Inferior parietal cortex (tissue), 1 donor: ENCODE results near the gene G6PD.
A peak's percentile ranks its signal among the peaks of the same experiment; 100 is the strongest.
"Not testable (repeated sequence)": the region's sequence is repeated elsewhere in the genome, so short reads cannot be mapped to it uniquely, and the experiment has no call there.

Experiments used
- DNase-seq: peaks from one replicate; pipeline ENCODE4 v3.0.0-alpha.2; 2016; ENCODE audit errors: extremely low spot score

The G6PD gene

DNA sequence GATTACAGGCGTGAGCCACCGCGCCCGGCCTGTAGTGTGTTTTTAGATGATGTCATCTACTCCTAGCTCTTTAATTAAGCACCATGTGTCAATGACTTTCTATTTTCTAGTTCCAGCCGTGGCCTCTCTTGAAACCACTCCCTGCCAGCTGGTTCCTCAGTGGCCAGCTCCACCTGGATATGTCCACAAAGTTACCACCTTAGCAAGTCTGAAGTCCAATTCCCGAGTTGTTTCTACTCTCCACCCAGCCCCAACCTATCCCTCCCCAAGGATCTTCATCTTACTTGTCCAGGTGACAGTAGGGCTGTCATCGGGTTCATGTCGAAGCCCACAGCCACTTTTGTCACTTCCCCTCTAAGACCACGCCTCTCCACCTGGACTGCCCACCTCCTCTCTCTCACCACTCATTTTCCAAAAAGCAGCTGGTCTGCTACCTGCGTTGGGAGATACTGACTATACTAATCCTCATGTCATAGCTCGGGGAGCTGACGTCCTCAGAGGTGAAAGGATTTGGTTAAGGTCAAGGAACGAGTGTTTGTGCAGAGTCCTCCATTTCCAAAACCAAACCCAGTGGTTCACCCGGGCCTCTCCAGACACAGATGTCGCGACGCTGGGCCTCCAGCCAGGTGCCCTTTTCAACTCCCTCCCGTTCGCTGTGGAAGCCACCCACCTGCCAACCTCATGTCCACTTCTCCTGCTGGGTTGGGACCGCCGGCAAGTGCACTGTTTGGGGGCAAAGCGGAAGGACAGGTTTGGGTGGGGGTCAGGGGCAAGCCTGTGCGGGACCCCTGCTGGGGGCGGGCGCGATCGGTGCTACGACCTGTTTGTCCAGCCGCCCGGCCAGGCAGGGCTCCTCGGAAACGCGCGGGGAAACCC, 31.3 kb downstream of the G6PD start:
- no peak for DNase-seq

DNA sequence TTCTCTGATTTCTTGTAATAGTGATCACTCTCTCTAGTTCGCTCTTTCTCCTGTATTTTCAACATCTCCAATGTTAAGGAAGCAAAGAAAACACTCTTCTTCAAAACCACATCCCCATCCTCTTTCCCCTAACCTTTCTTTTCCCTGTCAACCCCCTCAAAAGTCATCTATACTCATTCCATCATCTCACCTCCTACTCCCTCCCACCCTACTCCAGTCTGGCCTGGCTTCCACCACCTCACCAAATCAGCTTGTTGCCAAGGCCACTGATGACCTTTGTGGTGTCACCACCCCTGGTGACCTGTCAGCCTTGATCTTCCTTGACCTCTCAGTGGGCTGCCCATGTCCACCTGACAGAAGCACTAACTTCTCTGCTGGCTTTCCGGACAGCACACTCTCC, 32.9 kb downstream of the G6PD start:
- no peak for DNase-seq

DNA sequence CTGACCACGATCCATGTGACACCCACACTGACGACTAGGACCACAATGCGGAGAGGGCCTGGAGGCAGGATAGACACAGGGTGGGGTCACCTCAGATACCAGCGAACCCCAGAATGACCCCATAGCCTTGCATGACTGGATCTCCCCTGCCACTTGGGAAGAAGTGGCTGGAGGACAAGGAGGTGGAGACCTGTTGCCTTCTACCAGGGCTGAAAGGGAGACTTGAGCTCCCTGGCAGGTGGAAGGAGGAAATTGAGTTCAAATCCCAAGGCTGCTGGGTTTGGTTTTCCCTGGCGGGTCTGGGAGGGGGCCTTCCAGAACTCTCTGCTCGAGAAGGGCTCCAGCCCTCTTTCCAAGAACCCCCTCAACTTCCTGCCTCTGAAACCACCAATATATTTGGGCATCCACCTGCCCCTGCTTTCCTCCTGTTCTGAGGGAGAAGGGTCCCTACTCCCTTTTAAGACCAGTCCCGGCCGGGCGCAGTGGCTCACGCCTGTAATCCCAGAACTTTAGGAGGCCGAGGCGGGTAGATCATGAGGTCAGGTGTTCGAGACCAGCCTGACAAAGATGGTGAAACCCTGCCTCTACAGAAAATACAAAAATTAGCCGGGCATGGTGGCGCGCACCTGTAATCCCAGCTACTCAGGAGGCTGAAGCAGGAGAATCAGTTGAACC, 33.6 kb downstream of the G6PD start:
- DNase-seq, result no peak

DNA sequence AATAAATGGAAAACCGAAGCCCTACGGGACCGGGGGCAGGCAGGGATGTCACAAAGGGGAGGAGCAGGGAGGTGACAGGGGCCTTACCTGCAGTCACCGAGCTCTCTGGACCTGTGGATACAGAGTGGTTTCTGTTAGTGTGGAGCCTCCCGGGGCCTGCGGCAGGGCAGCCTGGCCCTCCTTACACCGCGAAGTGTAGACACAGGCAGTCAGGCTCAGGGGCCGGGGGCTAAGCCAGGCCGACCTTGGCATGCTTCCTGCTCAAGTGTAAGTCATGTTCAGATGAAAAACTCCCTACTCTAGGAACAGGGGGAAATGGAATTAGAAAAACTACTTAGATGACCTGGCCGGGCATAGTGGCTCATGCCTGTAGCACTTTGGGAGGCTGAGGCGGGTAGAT, 34.9 kb downstream of the G6PD start:
- DNase-seq, result no peak

DNA sequence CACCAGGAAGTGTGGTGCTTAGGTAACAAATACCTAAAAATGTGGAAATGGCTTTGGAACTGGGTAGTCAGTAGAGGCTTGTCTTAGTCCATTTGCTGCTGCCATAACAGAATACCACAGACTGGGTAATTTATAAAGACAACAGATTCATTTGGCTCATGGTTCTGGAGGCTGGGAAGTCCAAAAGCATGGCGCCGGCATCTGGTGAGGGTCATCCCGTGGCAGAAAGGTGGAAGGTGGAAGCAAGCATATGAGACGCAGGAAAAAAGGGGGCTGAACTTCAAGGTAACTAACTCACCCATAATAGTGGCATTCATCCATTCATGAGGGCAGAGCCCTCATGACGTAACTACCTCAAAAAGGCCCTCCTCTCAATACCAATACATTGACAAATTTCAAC, 37.2 kb downstream of the G6PD start:
- no peak for DNase-seq

DNA sequence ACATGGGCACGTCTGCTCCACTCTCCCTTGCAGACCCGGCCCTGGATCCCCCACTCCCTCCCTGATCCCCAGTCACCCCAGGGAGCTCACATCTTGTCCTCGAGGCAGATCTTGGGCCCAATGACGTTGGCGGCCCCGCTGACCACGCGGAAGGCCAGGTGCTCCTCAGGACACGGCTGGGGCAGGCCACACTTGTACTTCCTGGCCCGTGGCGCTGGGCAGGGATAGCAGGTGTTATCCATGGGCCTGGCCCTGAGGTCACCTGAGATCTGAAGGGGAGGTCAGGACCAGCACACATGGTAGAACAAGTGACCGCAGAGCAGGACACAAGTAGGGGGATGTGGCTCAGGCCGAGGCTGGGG, 38.3 kb downstream of the G6PD start:
- DNase-seq, result no peak

DNA sequence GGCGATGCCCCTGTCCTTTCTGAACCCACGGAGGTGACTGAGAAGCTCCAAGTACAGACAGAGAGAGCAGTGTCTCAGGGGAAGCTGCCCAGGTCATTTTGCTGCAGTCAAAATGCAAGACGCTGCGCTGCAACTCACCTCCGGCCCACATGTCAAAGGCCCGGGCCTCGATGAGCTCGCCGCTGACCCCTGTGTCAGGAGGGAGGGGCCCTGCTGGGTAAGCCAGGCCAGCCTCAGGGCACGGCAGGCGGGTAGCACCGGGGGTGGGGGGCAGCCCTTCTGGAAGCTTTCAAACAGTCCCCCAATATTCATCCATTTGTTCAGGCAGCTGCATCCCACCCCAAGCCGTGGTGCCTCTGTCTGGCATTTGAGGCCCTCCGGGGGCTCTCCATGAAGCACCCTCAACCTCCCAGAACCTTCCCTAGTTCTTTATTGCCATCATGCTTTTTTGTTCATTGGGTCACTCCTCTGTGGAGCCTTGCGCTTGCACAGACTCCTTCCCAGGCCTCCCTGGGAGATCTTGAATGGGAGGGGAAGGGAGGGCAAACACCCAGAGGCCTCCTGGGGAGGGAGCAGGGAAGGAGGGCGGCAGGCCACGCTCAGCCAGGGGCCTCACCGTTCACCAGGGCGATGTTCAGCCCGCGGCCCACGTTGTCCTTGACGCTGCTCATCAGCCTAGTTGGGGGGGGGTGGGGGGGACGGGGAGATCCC, 38.8 kb downstream of the G6PD start:
- DNase-seq, result no peak

DNA sequence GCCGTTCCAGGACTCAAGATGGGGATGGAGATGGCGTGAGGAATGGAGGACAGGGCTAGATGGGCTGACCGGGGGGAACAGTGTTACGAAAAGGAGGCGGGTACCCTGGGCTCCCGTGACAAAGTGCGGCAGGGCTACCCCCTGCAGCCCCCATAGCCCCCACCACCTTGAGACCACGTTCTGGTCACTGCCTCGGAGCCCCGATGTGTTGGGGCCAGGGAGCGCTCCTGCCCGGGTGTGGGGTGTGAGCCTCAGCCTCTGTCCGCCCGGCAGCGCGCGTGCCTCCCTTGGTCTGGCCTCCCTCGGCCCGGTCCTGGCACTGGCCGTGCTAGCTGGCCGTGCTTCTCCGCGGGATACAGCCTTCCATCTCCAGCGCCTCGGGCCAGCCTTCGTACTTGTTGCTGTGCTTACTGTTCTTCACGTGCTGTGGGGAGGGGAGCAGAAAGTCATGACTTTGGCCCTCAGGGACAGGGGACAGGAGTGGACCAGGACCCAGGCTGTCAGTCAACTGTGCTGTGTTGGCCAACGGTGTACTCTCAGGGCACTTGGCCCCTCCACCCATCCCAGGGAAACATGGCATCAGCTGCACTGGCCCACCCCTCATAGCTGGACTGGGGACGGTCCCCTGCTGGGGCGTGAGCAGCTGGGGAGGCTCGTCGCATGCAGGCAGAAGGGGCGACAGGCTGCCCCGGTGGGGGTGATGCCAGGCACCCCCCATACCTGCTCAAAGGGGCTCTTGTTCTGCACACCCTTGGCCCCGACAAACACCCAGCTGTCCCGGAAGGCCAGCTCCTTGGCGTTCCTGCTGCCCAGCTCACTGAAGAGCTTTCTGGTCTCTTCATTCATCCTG, 39.9 kb downstream of the G6PD start:
- DNase-seq, result no peak

DNA sequence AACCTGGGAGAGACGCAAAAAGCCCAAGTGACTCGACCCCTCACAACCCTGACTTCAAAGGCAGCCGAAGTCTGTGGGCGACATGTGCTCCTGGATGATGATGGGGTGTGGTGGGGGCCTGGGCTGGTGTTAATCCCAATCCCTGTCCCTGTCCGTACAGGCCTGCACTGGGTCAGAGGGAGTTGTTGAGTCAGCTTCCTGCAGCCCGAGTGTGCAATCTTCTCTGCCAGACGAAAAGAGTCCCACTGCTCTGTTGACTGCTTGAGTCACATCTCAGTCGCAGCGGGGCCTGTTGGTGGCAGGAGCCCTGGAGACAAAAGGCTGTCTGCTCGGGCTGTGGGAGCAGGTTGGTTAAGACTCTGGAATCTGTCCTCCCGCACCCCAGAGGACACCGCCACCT, 40.9 kb downstream of the G6PD start:
- no peak for DNase-seq

DNA sequence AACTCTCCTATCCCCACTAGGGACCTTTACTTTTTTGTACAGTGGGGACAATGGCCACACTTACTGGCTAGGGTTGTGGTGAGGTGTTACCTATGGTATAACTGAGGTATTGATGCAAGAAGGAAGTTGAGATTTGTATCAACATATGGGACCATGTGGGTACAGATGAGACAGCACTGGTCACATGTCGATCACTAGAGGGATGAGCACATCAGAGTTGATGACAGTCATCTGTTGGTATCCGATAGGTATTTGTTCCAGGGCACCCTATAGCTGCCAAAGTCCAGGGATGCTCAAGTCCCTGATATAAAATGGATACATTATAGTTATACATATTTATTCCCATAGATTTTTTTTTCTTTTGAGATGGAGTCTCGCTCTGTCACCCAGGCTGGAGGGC, 43.7 kb downstream of the G6PD start:
- DNase-seq, result no peak

DNA sequence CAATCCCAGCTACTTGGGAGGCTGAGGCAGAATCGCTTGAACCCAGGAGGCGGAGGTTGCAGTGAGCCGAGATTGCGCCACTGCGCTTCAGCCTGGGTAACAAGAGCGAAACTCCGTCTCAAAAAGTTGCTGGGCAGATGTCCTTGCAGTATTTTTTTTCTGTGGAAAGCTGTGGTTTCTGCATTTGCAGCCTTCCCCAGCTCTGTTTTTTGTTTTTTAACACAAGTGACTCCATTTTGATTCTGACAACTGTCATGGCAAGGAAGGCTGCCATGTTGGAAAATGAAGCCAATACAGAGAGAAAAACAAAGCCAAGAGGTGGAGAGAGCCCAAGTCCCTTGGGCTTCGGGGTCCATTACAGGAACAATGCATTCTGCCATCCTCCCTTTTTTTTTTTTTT, 44.5 kb downstream of the G6PD start:
- DNase-seq, result no peak

DNA sequence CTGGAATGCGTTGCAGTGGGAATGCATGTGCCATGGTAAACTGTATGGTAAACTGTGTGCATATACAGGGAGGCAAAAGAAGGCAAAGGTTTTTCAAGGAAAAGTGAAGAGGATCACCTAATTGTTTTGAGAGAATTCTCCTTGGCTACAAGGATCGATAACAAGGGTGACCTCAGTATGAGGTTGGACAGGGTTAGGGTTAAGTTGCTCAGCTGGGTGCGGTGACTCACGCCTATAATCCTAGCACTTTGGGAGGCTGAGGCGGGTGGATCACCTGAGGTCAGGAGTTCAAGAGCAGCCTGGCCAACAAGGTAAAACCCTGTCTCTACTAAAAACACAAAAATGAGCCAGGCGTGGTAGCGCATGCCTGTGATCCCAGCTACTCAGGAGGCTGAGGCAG, 45.2 kb downstream of the G6PD start:
- not testable (repeated sequence) for DNase-seq

DNA sequence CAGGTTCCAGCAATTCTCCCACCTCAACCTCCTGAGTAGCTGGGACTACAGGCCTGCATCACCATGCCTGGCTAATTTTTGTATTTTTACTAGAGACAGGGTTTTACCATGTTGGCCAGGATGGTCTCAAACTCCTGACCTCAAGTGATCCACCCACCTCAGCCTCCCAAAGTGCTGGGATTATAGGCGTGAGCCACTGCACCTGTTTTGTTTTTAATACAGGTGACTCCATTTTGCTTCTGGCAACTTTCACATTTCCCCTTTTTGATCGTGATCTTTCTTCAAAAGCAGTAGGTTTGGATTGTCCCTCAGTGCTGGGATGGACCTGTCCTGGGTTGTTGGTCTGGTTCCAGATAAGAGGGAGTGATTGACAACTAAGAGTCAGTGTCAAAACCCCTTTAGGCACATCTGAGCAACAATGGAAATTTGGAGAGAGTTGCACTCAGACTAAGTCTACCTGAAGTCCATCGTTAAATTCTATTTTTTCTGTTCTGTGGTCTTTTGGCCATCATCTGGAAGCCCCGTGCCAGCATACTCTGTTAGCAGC, 50.0 kb downstream of the G6PD start:
- DNase-seq, result not testable (repeated sequence)

DNA sequence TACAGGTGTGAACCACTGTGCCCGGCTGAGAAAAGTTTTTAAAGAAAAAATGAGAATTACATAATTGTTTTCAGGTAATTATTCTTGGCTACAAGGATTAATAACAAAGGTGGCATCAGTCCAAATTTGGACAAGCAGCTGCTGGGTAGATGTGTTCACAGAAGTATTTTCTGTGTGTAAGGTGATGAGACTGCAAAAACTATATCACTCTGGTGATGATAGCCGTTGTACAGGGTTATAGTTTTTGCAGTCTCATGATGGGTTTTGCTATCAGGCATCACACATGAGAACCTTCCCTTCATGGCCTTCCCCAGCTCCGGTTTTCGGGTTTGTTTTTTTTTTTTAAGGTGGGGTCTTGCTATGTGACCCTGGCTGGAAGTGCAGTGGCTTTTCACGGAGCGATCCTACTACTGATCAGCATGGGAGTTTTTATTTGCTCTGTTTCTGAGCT, 51.1 kb downstream of the G6PD start:
- no peak for DNase-seq

DNA sequence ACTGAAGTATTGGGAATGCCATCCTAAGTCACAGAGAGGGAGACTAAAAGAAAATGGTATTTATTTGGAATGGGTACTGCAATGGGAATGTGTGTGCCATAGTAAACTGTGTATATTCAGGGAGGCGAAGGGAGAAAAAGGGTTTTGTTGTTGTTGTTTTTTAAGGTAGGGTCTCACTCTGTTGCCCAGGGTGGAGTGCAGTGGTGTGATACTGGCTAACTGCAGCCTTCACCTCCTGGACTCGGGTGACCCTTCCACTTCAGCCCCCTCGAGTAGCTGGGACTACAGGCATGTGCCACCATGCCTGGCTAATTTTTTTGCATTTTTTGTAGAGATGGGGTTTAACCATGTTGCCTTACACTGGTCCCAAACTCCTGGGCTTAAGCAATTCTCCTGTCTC, 51.9 kb downstream of the G6PD start:
- DNase-seq, result no peak

DNA sequence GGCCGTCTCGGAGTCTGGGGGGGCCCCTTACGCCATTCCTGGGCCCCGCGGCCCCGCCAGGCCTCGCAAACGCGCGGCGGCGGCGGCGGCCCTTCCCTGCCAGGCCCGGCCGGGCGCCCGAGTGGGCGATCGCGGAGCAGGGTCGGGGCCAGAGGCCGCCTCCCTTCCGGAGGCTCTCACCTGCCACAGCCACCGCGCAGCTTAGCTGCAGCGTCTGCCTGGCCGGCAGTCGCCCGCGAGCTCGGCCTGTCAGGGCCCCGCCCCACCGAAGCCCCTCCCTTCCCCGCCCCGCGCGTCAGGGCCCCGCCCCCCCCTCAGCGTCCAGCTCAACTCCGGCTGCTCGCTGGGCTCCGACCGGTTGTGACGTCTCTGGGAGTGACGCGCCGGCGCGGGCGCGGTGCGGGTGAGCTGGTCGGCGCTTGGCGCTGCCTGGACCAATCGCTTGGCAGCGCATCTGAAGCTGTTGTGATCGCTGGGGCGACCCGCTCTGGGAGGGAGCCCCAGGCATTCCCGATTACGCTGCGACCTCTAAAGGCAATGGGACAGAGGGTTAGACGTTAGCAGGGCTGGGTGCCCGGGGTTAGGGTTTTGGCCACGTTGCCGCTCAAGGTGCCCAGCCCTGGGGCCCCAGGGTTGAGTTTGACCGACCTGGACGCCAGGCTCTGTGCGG, 56.1 kb downstream of the G6PD start, which contains the start of gene SLC10A3:
SLC10A3 (minus strand) TSS at position 216 of the 670 bp plus-strand sequence. CDS start 1,689 bp downstream, outside the sequence.
- peak; percentile 84 for DNase-seq

DNA sequence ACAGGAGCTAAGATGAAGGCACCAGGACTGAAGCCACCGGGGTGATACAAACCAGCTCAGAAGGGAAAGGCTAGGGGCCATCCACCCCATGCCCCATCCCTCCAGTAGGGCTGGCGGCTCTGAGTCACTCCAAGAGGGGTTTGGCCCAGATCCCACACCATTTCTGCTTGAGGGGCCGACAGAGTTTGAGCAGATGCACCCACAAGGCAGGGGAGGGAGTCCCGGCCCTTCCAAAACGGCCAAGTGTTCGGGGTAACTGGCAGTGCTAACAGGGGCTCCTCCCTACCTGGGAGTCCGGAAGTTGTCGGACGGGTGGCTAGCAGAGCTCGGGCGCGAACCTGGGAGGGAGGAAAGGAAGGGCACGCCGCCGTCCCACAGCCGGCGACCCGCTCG, 56.6 kb downstream of the G6PD start:
- DNase-seq, result no peak

DNA sequence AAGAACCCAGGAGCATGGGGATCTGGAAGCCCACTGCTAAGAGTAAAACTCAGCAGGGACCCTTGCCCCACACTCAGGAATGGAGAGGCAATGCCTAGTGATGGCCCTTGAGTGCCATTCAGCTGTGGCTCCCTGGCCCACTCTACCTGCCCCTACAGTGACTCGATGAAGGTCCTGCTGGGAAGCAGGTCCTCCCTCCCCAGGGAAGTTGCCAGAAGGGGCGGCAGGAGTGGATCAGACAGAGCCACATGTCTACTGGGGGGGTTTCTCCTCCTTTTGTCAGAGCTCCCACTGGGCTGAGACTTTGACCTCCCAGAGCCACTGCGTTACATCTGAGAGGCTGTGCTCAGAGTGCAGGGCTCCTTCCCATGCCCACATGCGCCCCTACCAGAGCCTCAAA, 57.5 kb downstream of the G6PD start:
- DNase-seq, result no peak

DNA sequence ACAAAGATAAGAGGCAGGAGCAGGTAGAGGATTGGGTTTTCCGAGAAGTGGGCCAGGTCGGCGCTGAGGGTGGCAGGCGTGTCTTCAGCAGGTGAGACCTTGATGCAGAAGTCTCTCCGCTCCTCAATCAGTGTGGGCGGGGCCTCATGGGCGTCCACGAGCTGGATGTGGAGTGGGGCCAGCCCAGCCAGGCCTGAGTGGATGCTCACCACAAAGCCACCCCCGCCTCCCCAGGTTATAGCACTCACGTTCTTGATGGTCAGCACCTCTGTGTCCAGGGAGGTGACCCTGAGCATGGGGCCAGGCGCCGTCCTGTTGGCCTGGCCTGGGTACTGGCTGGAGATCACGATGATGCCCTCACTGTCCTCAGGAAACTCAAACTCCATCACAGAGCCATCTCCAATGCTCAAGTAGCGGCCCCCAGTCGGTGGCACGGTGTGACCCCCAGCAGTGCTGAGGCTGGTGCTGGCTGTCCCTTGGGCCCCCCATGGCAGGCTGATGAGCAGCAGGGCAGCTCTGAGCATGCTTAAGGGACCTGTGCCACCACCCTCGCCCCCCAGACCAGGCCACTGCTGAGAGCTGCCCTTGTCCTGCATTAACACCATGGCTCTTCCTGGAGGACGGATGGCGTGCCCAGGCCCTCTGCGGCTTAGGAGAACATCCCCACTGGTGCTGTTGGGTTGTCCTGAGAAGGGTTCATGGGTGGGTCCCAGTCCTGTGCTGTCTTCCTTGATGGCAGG, 58.1 kb downstream of the G6PD start:
- no peak for DNase-seq
